ENCODE data around the gene FUT4. TPM values are rescaled to one million over a fixed set of nuclear protein-coding genes. Genes with fewer than 3 reads are reported as not detected.

FUT4 gene, protein sequence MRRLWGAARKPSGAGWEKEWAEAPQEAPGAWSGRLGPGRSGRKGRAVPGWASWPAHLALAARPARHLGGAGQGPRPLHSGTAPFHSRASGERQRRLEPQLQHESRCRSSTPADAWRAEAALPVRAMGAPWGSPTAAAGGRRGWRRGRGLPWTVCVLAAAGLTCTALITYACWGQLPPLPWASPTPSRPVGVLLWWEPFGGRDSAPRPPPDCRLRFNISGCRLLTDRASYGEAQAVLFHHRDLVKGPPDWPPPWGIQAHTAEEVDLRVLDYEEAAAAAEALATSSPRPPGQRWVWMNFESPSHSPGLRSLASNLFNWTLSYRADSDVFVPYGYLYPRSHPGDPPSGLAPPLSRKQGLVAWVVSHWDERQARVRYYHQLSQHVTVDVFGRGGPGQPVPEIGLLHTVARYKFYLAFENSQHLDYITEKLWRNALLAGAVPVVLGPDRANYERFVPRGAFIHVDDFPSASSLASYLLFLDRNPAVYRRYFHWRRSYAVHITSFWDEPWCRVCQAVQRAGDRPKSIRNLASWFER
- total RNA-seq = 3.9 and 4.1 TPM in 2 replicates

GRCh38 chr11:94543695-94544645 is at the start of gene FUT4:
Gene FUT4 (plus strand): TSS chr11:94543921. CDS start chr11:94544134, 213 bp downstream.

GRCh38 chr11:94511932-94512781 is 31.6 kb upstream of the FUT4 start, which contains the start of gene C11orf97:
Gene C11orf97 (plus strand): TSS chr11:94512461. CDS start chr11:94512529, 68 bp downstream.

GRCh38 chr11:94567181-94567670 is 23.5 kb downstream of the FUT4 start, which contains the start of gene PIWIL4:
Gene PIWIL4 (plus strand): TSS chr11:94567368. CDS start chr11:94567519, 151 bp downstream.

Other genes starting within 250 kb of the FUT4 start
- gene IZUMO1R, start 239.3 kb upstream of the FUT4 start, total RNA-seq = not detected in 2 replicates
- not detected in 2 replicates for gene GPR83, start 142.5 kb upstream of the FUT4 start, total RNA-seq
- gene MRE11, start 50.1 kb upstream of the FUT4 start, total RNA-seq = 13.6 and 20.2 TPM in 2 replicates
- gene ANKRD49, start 49.9 kb upstream of the FUT4 start, total RNA-seq = 10.4 and 17.0 TPM in 2 replicates
- gene C11orf97, start 31.5 kb upstream of the FUT4 start, total RNA-seq = not detected in 2 replicates
- gene PIWIL4, start 23.4 kb downstream of the FUT4 start, total RNA-seq = 0.32 and 0.76 TPM in 2 replicates
- 29.3 and 35.4 TPM in 2 replicates for gene AMOTL1, start 224.4 kb downstream of the FUT4 start, total RNA-seq